BJ (cell line): ENCODE results near the gene NFASC. TPM values are rescaled to one million over a fixed set of nuclear protein-coding genes. Genes with fewer than 3 reads are reported as not detected.

Experiments
- CTCF ChIA-PET: fragments of 350-600 bp; formaldehyde crosslinking; extraction: SDS; loops from one replicate; lab custom pipeline; 2021; ENCODE audit warnings: antibody characterized with exemption, inconsistent platforms; lab: Yijun Ruan, JAX
- POLR2A ChIA-PET: fragments of 300-600 bp; sonication (Branson Sonifier 250); formaldehyde crosslinking; extraction: SDS; loops from one replicate; lab custom pipeline; 2021; ENCODE audit warnings: antibody characterized with exemption; lab: Charles Lee
- DNase-seq: peaks from one replicate; pipeline ENCODE4 v3.0.0-alpha.2; 2011; ENCODE audit warnings: low read depth
- H3K27me3 ChIP-seq: 2 replicates; pipeline ENCODE4 v1.6.0; 2011; ENCODE audit warnings: low read length; ENCODE audit not compliant: control insufficient read depth, insufficient read depth
- H3K36me3 ChIP-seq: 2 replicates; pipeline ENCODE4 v1.5.1; 2011; ENCODE audit warnings: low read length; ENCODE audit not compliant: control insufficient read depth, insufficient read depth
- H3K4me3 ChIP-seq: 2 replicates; pipeline ENCODE4 v1.5.1; 2011; ENCODE audit warnings: low read depth, mild to moderate bottlenecking, control low read depth, low read length
- polyA plus RNA-seq: library from polyadenylated mRNA; depleted of rRNA; stranded (reverse); fragments of >200 nt; gene quantifications from 2 replicates; pipeline ENCODE4 v1.2.3, GENCODE V29; 2011
- TF ChIP-seq, protein P1 (sequence below): IDR thresholded peaks from 2 replicates; pipeline ENCODE4 v1.5.1; 2011; ENCODE audit warnings: low read depth, mild to moderate bottlenecking, control low read depth, inconsistent platforms, low read length, moderate library complexity; ENCODE audit not compliant: insufficient read depth

The NFASC gene
- polyA plus RNA-seq, 1 experiment: 10.9 TPM

- no peak for DNase-seq
- CTCF ChIA-PET: interaction anchor here (1.8 to 2.1 kb wide), 2 partner anchors 25 to 48 kb away, joined by 8 to 16 read pairs; no protein-coding TSS in a partner anchor
- no peaks in the 10 kb centered on the region; the same call in 1 of the 2 replicates for H3K36me3 ChIP-seq
- peaks cover 1% of the 10 kb centered on the region; the same call in 1 of the 2 replicates for H3K27me3 ChIP-seq
- POLR2A ChIA-PET: no interaction called here
- no peak overlapping the region for H3K4me3 ChIP-seq
- TF ChIP-seq, protein P1, sequence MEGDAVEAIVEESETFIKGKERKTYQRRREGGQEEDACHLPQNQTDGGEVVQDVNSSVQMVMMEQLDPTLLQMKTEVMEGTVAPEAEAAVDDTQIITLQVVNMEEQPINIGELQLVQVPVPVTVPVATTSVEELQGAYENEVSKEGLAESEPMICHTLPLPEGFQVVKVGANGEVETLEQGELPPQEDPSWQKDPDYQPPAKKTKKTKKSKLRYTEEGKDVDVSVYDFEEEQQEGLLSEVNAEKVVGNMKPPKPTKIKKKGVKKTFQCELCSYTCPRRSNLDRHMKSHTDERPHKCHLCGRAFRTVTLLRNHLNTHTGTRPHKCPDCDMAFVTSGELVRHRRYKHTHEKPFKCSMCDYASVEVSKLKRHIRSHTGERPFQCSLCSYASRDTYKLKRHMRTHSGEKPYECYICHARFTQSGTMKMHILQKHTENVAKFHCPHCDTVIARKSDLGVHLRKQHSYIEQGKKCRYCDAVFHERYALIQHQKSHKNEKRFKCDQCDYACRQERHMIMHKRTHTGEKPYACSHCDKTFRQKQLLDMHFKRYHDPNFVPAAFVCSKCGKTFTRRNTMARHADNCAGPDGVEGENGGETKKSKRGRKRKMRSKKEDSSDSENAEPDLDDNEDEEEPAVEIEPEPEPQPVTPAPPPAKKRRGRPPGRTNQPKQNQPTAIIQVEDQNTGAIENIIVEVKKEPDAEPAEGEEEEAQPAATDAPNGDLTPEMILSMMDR: no peak
Measured at GRCh38 chr1:205014783-205015182, 144.1 kb downstream of the NFASC start.

DNA sequence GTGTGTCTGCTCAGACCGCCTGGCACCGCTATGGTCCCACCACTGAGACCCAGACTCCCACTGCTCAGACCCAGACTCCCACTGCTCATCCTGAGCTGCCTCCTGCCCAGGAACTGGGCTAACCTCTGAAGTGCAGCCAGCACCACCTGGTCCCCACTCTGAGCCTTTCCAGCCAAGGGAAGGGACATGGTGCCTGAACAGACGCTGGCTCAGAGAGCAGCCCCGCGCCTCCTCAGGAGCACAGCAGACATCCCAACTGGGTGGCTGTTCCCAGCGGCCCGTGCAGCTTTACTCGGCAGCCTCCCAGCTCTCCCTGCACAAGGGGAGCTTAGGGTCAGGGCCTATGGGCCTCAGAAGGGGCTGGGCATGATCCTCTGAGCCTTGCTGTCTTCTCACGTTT lies 144.6 kb downstream of the NFASC start:
- no peak for DNase-seq
- Histone ChIP-seq H3K36me3 (no peaks in the 10 kb centered on the region; the same call in 1 of the 2 replicates), H3K4me3 (no peak overlapping the region), H3K27me3 (peaks cover 1% of the 10 kb centered on the region; the same call in 1 of the 2 replicates)
- POLR2A ChIA-PET: no interaction called here
- CTCF ChIA-PET: interaction anchor here (1.8 to 2.1 kb wide), 2 partner anchors 26 to 47 kb away, joined by 8 to 16 read pairs; no protein-coding TSS in a partner anchor
- TF ChIP-seq, protein P1: no peak

- POLR2A ChIA-PET: interaction anchor here (0.5 kb wide), 1 partner anchor 9 kb away, joined by 24 read pairs; no protein-coding TSS in a partner anchor
- Histone ChIP-seq H3K4me3 (no peak overlapping the region), H3K36me3 (no peaks in the 10 kb centered on the region; the same call in 1 of the 2 replicates), H3K27me3 (peaks cover 1% of the 10 kb centered on the region; the same call in 1 of the 2 replicates)
- no peak for DNase-seq
- TF ChIP-seq, protein P1: no peak
- CTCF ChIA-PET: interaction anchor here (1.8 kb wide), 1 partner anchor 27 kb away, joined by 8 read pairs; no protein-coding TSS in a partner anchor
Measured at GRCh38 chr1:205016075-205016474, 145.4 kb downstream of the NFASC start.

DNA sequence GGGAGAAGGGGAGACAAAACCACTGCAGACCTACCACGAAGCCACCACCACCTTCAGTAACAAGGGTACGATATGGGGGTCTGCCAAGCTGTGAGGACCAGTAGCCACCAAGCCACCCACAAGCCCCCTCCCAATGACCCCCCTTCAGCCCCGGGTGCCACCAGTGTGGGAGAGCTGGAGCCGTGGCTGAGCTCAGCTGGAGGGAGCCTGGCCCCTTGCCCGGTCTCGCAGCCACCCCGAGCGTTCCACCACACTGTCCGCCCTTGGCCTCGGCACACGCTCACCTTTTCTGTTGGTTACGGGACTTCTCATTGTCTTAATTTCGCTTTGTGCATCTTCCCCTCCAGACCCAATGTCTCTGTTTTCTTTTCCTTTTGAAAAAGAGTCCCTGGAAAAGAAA lies 145.9 kb downstream of the NFASC start:
- ChIA-PET CTCF (no interaction called here), POLR2A (interaction anchor here (0.5 kb wide), 1 partner anchor 10 kb away, joined by 24 read pairs; no protein-coding TSS in a partner anchor)
- TF ChIP-seq, protein P1: no peak
- H3K27me3 ChIP-seq: peaks cover 1% of the 10 kb centered on the region; the same call in 1 of the 2 replicates
- no peaks in the 10 kb centered on the region; the same call in 1 of the 2 replicates for H3K36me3 ChIP-seq
- no peak overlapping the region for H3K4me3 ChIP-seq
- DNase-seq: no peak

DNA sequence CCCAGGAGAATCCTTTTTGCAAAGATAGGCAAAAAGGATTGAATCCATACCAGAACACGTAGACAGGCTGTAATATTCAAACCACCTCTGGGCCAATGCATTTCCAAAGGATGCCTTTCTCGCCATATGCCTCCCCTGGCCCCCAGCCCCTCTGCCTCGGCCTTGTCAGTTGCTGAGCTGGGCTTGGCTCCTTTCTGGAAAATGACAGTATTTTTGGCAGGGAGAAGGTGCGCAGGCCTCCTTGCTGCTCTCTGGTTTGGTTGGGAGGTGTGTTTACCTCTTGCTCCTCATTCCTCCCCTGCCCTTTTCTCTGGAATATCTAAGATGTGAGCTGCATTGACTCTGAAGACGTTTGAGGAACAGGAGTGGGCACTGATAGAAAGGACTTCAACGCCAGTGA lies 146.3 kb downstream of the NFASC start:
- no peaks in the 10 kb centered on the region; the same call in 1 of the 2 replicates for H3K36me3 ChIP-seq
- H3K27me3 ChIP-seq: peaks cover 1% of the 10 kb centered on the region; the same call in 1 of the 2 replicates
- TF ChIP-seq, protein P1: no peak
- POLR2A ChIA-PET: no interaction called here
- no peak overlapping the region for H3K4me3 ChIP-seq
- no peak for DNase-seq
- CTCF ChIA-PET: no interaction called here
